Fibroblast of skin of back (primary cell): Measurements from ENCODE around the gene VRK1. TPM values are rescaled to one million over a fixed set of nuclear protein-coding genes. Genes with fewer than 3 reads are reported as not detected.
A peak's percentile ranks its signal among the peaks of the same experiment; 100 is the strongest.
"Not testable (repeated sequence)": the region's sequence is repeated elsewhere in the genome, so short reads cannot be mapped to it uniquely, and the experiment has no call there.

ENCODE experiments used
- DNase-seq: peaks from one replicate; pipeline ENCODE4 v3.0.0-alpha.2; 2013
- polyA plus RNA-seq, 2 experiments: library from polyadenylated mRNA; unstranded; fragments of 120-200 nt; gene quantifications; one replicate each; pipeline ENCODE4 v1.2.1, GENCODE V29; 2013; ENCODE audit not compliant: insufficient read length in 2 of 2

VRK1 gene, protein sequence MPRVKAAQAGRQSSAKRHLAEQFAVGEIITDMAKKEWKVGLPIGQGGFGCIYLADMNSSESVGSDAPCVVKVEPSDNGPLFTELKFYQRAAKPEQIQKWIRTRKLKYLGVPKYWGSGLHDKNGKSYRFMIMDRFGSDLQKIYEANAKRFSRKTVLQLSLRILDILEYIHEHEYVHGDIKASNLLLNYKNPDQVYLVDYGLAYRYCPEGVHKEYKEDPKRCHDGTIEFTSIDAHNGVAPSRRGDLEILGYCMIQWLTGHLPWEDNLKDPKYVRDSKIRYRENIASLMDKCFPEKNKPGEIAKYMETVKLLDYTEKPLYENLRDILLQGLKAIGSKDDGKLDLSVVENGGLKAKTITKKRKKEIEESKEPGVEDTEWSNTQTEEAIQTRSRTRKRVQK
- polyA plus RNA-seq (2013, experiment 1 of 2; ENCODE audit: insufficient read length): 21.8 TPM
- polyA plus RNA-seq (2013, experiment 2 of 2; ENCODE audit: insufficient read length): 6.4 TPM

DNA sequence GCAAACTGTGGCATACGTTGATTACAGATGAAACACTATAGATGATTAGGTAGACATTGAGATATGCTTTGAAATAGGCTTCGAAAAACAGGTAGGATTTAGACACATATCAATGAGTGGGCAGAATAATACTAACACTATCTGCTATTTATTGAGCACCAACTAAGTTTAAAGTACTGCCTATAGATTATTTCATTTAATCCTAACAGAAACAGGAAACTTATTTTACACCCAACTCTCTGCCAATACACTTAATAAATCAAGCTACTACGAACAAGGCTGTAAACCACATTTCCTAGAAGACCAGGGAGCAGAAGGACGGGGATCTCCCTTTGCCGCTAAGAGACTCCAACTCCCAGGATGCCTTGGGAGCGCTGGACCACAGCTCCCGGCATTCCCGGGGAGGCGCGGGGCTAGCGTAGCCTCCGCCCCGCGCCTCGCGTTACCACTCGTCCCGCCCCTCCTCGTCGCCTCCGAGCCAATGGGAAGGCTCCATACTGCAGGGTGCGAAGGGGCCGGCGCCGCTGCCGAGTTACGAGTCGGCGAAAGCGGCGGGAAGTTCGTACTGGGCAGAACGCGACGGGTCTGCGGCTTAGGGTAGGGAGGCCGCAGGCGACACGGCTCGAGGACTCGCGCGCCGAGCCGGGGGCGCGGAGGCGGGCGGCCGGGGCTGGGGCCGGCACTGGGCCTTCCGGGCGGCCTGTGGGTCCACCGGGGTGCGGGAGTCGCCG, at the start of gene VRK1:
Gene VRK1 (plus strand): TSS at position 532 of the 731 bp plus-strand sequence. CDS start 36,090 bp downstream, outside the sequence.
- DNase-seq: peak; percentile 96

DNA sequence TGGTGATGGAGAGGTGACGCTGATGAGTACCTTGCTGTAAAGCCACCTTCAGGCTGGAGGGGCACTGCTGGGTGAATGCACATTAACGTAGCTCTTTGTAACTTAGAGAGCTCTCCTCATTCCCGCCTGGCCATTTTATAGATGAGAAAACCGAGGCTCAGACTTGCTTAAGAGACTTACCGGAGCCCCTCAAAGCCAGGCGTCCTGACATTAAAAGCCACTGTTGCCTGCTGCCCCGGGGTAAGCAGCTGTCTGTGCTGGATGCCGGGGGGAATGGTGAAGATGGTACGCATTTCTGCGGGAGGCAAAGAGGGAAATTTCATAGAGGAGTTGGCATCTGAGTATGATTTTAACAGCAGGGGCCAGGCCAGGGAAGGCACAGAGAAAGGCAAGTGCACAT, 49.6 kb upstream of the VRK1 start:
- no peak for DNase-seq

DNA sequence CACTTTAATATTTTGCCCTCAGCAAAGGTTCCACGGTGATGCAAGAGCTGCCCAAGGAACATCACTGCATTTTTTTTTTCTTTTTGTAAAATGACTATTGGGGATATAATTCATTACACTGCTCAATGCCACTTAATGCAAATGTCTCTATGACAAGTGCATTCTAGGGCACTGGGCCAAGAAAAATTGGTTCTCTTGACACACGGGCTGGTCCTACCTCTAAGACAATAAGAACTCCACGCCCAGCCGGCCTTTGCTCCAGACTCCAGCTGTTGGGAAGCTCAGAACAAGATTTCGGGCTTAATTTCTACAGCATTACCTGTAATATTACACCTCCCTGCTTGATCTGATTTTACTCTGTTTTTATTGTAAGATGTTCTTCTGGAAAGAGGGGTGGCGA, 48.8 kb upstream of the VRK1 start:
- no peak for DNase-seq

DNA sequence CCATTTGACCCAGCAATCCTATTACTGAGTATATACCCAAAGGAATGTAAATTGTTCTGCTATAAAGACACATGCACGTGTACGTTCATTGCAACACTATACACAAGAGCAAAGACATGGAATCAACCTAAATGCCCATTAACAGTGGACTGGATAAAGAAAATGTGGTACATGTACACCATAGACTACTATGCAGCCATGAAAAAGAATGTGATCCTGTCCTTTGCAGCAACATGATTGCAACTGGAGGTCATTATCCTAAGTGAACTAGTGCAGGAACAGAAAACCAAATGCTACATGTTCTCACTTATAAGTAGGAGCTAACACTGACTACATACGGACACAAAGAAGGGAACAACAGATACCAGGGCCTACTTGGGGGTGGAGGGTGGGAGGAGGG, 45.7 kb upstream of the VRK1 start:
- no peak for DNase-seq

- no peak for DNase-seq
These were observed 45.1 kb upstream of the VRK1 start for GRCh38 chr14:96752125-96752524.

GRCh38 chr14:96752594-96752993, 44.6 kb upstream of the VRK1 start:
- no peak for DNase-seq

- DNase-seq: peak; percentile 20
These were observed 42.9 kb upstream of the VRK1 start for GRCh38 chr14:96754162-96754844.

GRCh38 chr14:96754845-96755184, 42.4 kb upstream of the VRK1 start:
- no peak for DNase-seq

- DNase-seq: no peak
These were observed 40.4 kb upstream of the VRK1 start for GRCh38 chr14:96756745-96757144.

- no peak for DNase-seq
These were observed 39.7 kb upstream of the VRK1 start for GRCh38 chr14:96757456-96757855.

DNA sequence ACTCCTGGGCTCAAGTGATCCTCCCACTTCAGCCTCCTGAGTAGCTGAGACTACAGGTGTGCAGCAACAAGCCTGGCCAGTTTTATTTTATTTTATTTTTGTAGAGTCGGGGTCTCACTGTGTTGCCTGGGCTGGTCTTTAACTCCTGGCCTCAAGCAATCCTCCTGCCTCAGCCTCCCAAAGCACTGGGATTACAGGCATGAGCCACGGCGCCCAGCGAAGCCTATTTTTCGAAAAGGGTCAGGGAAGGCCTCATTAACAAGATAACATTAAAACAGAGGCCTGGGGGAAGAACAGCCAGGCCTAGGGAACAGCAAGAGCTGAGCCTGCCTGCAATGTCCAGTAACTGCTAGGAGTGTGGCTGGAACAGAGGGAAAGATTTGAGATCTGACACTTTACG, 36.1 kb upstream of the VRK1 start:
- DNase-seq: no peak

DNA sequence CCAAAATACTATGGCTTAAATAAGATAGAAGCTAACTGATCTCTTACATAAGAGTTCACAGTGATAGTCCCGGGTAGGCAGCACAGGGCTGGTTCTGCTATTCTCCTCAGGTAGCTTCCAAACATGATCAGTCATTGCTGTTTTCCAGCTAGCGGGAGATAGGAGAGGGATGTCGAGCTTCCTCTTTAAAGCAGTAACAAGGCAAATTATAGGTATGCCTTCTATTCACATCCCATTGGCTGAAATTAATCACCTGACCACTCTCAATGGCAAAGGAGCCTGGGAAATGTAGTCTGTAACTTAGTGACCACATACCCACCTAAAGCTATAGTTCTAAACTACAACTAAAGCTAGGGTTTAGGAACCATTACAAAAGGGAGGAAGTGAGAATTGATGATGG, 34.5 kb upstream of the VRK1 start:
- DNase-seq: peak; percentile 64

- no peak for DNase-seq
These were observed 33.2 kb upstream of the VRK1 start for GRCh38 chr14:96764012-96764411.

- DNase-seq: not testable (repeated sequence)
These were observed 32.0 kb upstream of the VRK1 start for GRCh38 chr14:96765205-96765604.

GRCh38 chr14:96772929-96773328, 24.3 kb upstream of the VRK1 start:
- DNase-seq: no peak

DNA sequence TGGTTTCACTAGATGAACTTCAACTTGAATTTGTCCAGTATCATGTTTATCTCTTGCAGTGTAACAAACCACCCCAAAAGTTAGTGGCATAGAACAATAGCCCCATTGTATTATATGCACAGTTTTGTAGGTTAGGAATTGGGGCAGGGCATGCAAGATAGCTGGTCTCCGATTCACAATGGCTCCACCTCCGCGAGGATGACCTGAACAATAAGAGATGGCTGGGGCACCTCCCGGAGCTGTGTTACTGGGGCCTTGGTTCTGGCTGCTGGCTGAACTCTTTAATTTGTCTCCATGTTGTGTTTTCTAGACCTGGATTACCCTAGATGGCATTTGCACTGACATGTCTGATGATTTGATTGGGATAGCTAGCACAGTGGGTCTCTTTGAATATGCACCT, 20.4 kb upstream of the VRK1 start:
- DNase-seq: no peak

GRCh38 chr14:96780500-96780899, 16.7 kb upstream of the VRK1 start:
- DNase-seq: no peak

GRCh38 chr14:96781371-96781770, 15.8 kb upstream of the VRK1 start:
- DNase-seq: no peak

DNA sequence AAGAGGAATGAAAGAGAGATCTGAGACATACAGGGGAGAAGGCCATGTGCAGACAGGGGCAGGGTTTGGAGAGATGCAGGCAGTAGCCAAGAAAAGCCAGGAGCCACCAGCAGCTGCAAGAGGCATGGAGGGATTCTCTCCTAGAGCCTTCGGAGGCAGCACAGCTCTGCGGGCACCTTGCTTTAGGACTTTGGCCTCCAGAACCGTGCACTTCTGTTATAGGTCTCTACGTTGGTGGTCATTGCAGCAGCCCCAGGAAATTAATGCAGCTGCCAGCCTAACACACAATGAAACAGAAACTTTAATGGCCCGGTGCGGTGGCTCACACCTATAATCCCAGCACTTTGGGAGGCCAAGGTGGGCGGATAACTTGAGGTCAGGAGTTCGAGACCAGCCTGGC, 14.7 kb upstream of the VRK1 start:
- DNase-seq: no peak

DNA sequence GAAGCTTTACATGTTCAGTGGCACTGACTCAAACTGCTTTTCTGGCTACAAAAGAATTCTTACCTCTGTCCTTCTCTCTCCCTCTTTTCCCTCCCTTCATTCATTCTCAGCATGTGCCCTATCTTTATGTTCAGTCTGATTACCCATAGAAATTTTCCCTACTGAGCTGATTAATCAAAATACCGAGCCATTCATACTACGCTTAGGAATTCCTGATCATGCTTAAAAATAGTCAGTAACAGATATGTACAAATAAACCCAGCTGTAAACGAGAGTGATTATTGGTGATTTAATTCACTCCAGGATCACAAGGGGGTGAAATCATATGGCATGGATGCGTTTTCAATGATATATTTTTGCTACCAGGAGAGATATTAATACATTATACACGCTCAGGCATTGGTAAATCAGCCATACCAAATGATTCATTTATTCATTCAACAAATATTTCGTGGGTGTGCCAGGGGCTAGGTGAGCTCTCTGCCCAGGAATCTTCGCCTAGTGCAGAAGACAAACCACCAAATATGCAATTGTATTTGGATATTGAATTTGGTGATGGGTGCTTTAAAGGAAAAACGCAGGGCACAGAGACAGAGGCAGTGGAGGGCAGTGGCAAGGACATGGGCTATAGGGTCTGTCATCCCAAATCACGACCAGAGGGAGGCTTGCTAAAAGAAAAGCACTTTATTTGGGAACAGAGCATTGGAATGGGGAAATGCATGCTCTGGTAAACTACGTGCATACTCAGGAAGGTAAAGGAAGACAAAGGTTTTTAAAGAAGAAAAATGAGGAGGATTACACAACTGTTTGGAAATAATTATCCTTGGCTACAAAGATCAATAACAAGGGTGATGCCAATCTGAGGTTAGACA, 13.9 kb upstream of the VRK1 start:
- DNase-seq: no peak

DNA sequence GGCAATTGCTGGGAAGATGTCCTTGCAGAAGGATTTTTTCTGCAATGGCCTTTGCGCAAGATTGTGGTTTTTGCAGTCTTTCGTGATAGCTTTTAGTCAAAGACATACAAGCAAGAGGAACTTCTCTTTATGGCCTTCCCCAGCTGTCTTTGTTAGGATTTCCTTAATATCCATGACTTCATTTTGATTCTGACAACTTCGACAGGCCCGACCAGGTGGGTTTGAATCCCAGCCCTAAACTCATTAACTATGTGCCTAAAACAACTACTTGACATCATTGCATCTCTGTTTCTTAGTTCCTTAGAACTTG, 13.3 kb upstream of the VRK1 start:
- DNase-seq: no peak

GRCh38 chr14:96790186-96790585, 7.0 kb upstream of the VRK1 start:
- DNase-seq: no peak

- DNase-seq: no peak
These were observed 6.5 kb upstream of the VRK1 start for GRCh38 chr14:96790706-96791105.
